Effector memory CD4-positive, alpha-beta T cell (primary cell): ENCODE results near the gene ADGRA1.

Source experiments
- DNase-seq, 3 donors: peaks; one replicate each; pipeline ENCODE4 v3.0.0-alpha.2; 2020
- H3K27ac ChIP-seq: 2 replicates; pipeline ENCODE4 v1.7.0; 2013; ENCODE audit warnings: mild to moderate bottlenecking, low read length, moderate library complexity; ENCODE audit not compliant: insufficient read depth, poor library complexity, severe bottlenecking
- H3K27me3 ChIP-seq: replicated peaks from 2 replicates; pipeline ENCODE4 v1.7.0; 2013; ENCODE audit warnings: mild to moderate bottlenecking, low read length; ENCODE audit not compliant: insufficient read depth, control insufficient read depth, poor library complexity, severe bottlenecking
- H3K36me3 ChIP-seq: 2 replicates; pipeline ENCODE4 v1.7.0; 2013; ENCODE audit warnings: mild to moderate bottlenecking, low read length, moderate library complexity; ENCODE audit not compliant: control insufficient read depth, insufficient read depth
- H3K4me1 ChIP-seq: 2 replicates; pipeline ENCODE4 v1.7.0; 2013; ENCODE audit warnings: low read length, mild to moderate bottlenecking; ENCODE audit not compliant: control insufficient read depth, insufficient read depth, poor library complexity, severe bottlenecking
- H3K4me3 ChIP-seq: 2 replicates; pipeline ENCODE4 v1.7.0; 2013; ENCODE audit warnings: low read length, low read depth, mild to moderate bottlenecking; ENCODE audit not compliant: insufficient read depth, poor library complexity, severe bottlenecking
- H3K9me3 ChIP-seq: 2 replicates; pipeline ENCODE4 v1.7.0; 2013; ENCODE audit warnings: mild to moderate bottlenecking, low read length, moderate library complexity; ENCODE audit not compliant: control insufficient read depth

The ADGRA1 gene

GRCh38 chr10:133062085-133062484 lies 25.6 kb upstream of the ADGRA1 start:
- Histone ChIP-seq H3K27me3 (no peaks in the 10 kb centered on the region), H3K27ac (no peak overlapping the region), H3K36me3 (no peaks in the 10 kb centered on the region), H3K4me1 (peaks cover 6% of the 10 kb centered on the region), H3K9me3 (no peaks in the 10 kb centered on the region), H3K4me3 (no peak overlapping the region)
- DNase-seq, result no peak

- H3K27me3 ChIP-seq, result no peaks in the 10 kb centered on the region
- no peaks in the 10 kb centered on the region for H3K9me3 ChIP-seq
- H3K27ac ChIP-seq, result no peak overlapping the region
- no peaks in the 10 kb centered on the region for H3K36me3 ChIP-seq
- H3K4me1 ChIP-seq, result peaks cover 6% of the 10 kb centered on the region
- H3K4me3 ChIP-seq, result no peak overlapping the region
- DNase-seq, result no peak
Observed at GRCh38 chr10:133062635-133063034, 25.1 kb upstream of the ADGRA1 start.

GRCh38 chr10:133067149-133068105 lies 20.3 kb upstream of the ADGRA1 start:
- Histone ChIP-seq H3K27ac (no peak overlapping the region), H3K9me3 (no peaks in the 10 kb centered on the region), H3K4me3 (no peak overlapping the region), H3K4me1 (no peaks in the 10 kb centered on the region), H3K36me3 (no peaks in the 10 kb centered on the region), H3K27me3 (no peaks in the 10 kb centered on the region)
- no peak for DNase-seq

GRCh38 chr10:133068111-133069032 lies 19.4 kb upstream of the ADGRA1 start:
- Histone ChIP-seq H3K27ac (no peak overlapping the region), H3K36me3 (no peaks in the 10 kb centered on the region), H3K4me3 (no peak overlapping the region), H3K9me3 (no peaks in the 10 kb centered on the region), H3K4me1 (no peaks in the 10 kb centered on the region), H3K27me3 (no peaks in the 10 kb centered on the region)
- no peak for DNase-seq

GRCh38 chr10:133069033-133069525 lies 18.6 kb upstream of the ADGRA1 start:
- Histone ChIP-seq H3K4me1 (no peaks in the 10 kb centered on the region), H3K27ac (no peak overlapping the region), H3K36me3 (no peaks in the 10 kb centered on the region), H3K27me3 (no peaks in the 10 kb centered on the region), H3K4me3 (no peak overlapping the region), H3K9me3 (no peaks in the 10 kb centered on the region)
- no peak for DNase-seq

- H3K27ac ChIP-seq, result no peak overlapping the region
- H3K9me3 ChIP-seq, result no peaks in the 10 kb centered on the region
- H3K4me1 ChIP-seq, result no peaks in the 10 kb centered on the region
- DNase-seq, result no peak
- no peak overlapping the region for H3K4me3 ChIP-seq
- H3K36me3 ChIP-seq, result no peaks in the 10 kb centered on the region
- H3K27me3 ChIP-seq, result no peaks in the 10 kb centered on the region
Observed at GRCh38 chr10:133070405-133070804, 17.3 kb upstream of the ADGRA1 start.

GRCh38 chr10:133070810-133071209 lies 16.9 kb upstream of the ADGRA1 start:
- no peak overlapping the region for H3K27ac ChIP-seq
- H3K4me1 ChIP-seq, result no peaks in the 10 kb centered on the region
- no peaks in the 10 kb centered on the region for H3K9me3 ChIP-seq
- DNase-seq, result no peak
- no peak overlapping the region for H3K4me3 ChIP-seq
- no peaks in the 10 kb centered on the region for H3K36me3 ChIP-seq
- no peaks in the 10 kb centered on the region for H3K27me3 ChIP-seq

GRCh38 chr10:133071733-133072132 lies 16.0 kb upstream of the ADGRA1 start:
- Histone ChIP-seq H3K36me3 (no peaks in the 10 kb centered on the region), H3K4me1 (no peaks in the 10 kb centered on the region), H3K27me3 (no peaks in the 10 kb centered on the region), H3K9me3 (no peaks in the 10 kb centered on the region), H3K27ac (no peak overlapping the region), H3K4me3 (no peak overlapping the region)
- DNase-seq, result no peak

- H3K4me1 ChIP-seq, result no peaks in the 10 kb centered on the region
- no peaks in the 10 kb centered on the region for H3K9me3 ChIP-seq
- H3K36me3 ChIP-seq, result no peaks in the 10 kb centered on the region
- no peaks in the 10 kb centered on the region for H3K27me3 ChIP-seq
- no peak overlapping the region for H3K27ac ChIP-seq
- H3K4me3 ChIP-seq, result no peak overlapping the region
- no peak for DNase-seq
Observed at GRCh38 chr10:133072196-133072595, 15.5 kb upstream of the ADGRA1 start.
